ENCODE measurements around the gene PARVB. TPM values are rescaled to one million over a fixed set of nuclear protein-coding genes. Genes with fewer than 3 reads are reported as not detected.

The PARVB gene
- total and polyA plus RNA-seq, 9 of the 15 experiments (the other 6 are each of a cell fraction or from before 2014, with no cell fraction given) = 1.1 to 59.2 (median 29.2) TPM

DNA sequence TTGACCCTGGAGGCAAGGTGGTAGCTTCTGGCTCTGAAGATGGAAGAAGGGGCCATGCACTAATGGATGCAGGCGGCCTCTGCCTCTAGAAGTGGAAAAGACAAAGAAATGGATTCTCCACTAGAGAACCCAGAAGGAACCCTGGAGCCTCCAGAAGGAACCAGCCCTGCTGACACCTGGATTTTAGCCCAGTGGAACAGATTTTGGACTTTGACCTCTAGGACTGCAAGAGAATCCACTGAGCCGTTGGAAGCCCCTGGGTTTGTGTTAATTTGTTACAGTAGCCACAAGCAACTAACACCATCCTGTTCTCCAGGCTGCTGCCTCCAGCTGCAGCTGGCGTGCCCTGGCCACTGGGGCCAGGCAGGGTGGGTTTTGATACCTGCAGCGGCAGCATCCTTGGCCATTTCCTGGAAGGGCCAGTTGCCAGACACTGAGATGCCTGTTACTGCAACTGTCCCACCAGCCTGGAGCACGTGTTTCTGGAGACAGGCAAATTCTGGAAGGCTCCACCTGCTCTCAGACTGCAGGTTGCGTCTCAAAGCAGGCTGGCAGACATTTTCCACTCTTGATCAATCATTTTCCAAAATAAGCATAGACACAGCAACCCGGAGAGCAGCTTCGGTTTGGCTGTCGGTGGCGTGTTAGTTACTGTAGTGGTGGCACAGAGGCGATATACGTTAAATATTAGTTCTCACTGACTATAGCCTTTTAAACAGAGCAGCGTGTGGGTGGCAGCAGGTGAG is 79.8 kb downstream of the PARVB start:
- Histone ChIP-seq H3K79me2 (ENCODE audit: control insufficient read depth, insufficient read depth, low read length) (no peaks in the 10 kb centered on the region), H4K20me1 (replicated peaks; ENCODE audit: control insufficient read depth, insufficient read depth, low read length) (no peaks in the 10 kb centered on the region), H3K4me1 (replicated peaks in 1 of 2; ENCODE audit: control insufficient read depth in 2 of 2, insufficient read depth in 2 of 2, low read length in 2 of 2) (no peaks in the 10 kb centered on the region), H3K4me2 (ENCODE audit: insufficient read depth, low read length) (no peak overlapping the region), H3K27me3 (ENCODE audit: control insufficient read depth in 2 of 2, insufficient read depth in 2 of 2, low read length in 2 of 2) (no peaks in the 10 kb centered on the region), H3K9me1 (ENCODE audit: control insufficient read depth, insufficient read depth, low read length) (no peaks in the 10 kb centered on the region), H3K27ac (ENCODE audit: extremely low read depth, low read depth, low read length) (no peak overlapping the region), H3K9me3 (replicated peaks; ENCODE audit: control insufficient read depth, insufficient read depth, low read depth, low read length) (no peaks in the 10 kb centered on the region), H3K4me3 (no peak overlapping the region), H2AFZ (ENCODE audit: low read depth, low read length) (no peak overlapping the region), H3K36me3 (ENCODE audit: control insufficient read depth, insufficient read depth, low read length) (peaks cover 3% of the 10 kb centered on the region; the same call in 1 of the 3 replicates), H3K9ac (ENCODE audit: insufficient read depth in 1 of 2, low read depth in 2 of 2, low read length in 2 of 2) (no peak overlapping the region)
- 88% methylated on average over 13 of the region's 13 CpGs for WGBS (ENCODE audit: insufficient coverage, low coverage, missing lambda C conversion rate)
- ChIA-PET POLR2A (no interaction called here), CTCF (ENCODE audit: low intra/inter-chr PET ratio) (no interaction called here)
- no TSS peak for BruUV-seq (replicated peaks)
- FAIRE-seq (no peak), DNase-seq (ENCODE audit: extremely low read depth in 1 of 4, low spot score in 3 of 4) (no peak), ATAC-seq (no peak)
- no peak for TF ChIP-seq HNRNPH1 (optimal IDR thresholded peaks at IDR 0.05; ENCODE audit: low read depth, low read length)
- TF ChIP-seq ELF1 (tag; IDR thresholded peaks at IDR 0.05) = no peak
- no peak for TF ChIP-seq GABPB2 (CRISPR knock-in tag; conservative IDR thresholded peaks at IDR 0.05)
- no peak for TF ChIP-seq HDAC1 (IDR thresholded peaks at IDR 0.05)
- TF ChIP-seq CREBBP (IDR thresholded peaks at IDR 0.05; ENCODE audit: low read depth, low read length) = no peak
- TF ChIP-seq EGR1 (conservative IDR thresholded peaks at IDR 0.05) = no peak
- TF ChIP-seq SAFB (IDR thresholded peaks at IDR 0.05; ENCODE audit: borderline replicate concordance, low read depth, low read length) = no peak
- TF ChIP-seq EWSR1 (IDR thresholded peaks at IDR 0.05; ENCODE audit: borderline replicate concordance, low read depth, partially characterized antibody) = no peak
- TF ChIP-seq MTF1 (CRISPR knock-in tag; IDR thresholded peaks at IDR 0.05; ENCODE audit: borderline replicate concordance) = no peak
- TF ChIP-seq ZBED1 (IDR thresholded peaks at IDR 0.05) = no peak
- no peak for TF ChIP-seq USF2 (CRISPR knock-in tag; IDR thresholded peaks at IDR 0.05)
- TF ChIP-seq SMARCC2 (IDR thresholded peaks at IDR 0.05; ENCODE audit: low read depth) = no peak
- intact Hi-C loops (cut with micrococcal nuclease) = no loop called here
- in situ Hi-C loops (cut with MboI) = no loop called here
